Neural cell (in vitro differentiated cells): ENCODE measurements around the gene FRY. TPM values are rescaled to one million over a fixed set of nuclear protein-coding genes. Genes with fewer than 3 reads are reported as not detected.
A peak's percentile ranks its signal among the peaks of the same experiment; 100 is the strongest.

Experiments used
- H2AFZ ChIP-seq: fragments of 200-600, 300-800 bp; sonication (generic), shearing (Covaris generic); 2 replicates; pipeline ENCODE4 v1.6.0; 2014; ENCODE audit warnings: low read depth, mild to moderate bottlenecking, antibody characterized with exemption, low read length, moderate library complexity
- H3F3A ChIP-seq: fragments of 200-600 bp; shearing (Covaris generic); 2 replicates; pipeline ENCODE4 v1.6.1; 2016; ENCODE audit warnings: mild to moderate bottlenecking, moderate library complexity, mixed read lengths, antibody characterized with exemption, low read length; ENCODE audit not compliant: insufficient read depth, poor library complexity, severe bottlenecking
- H3K27ac ChIP-seq: fragments of 200-600, 300-800 bp; sonication (generic), shearing (Covaris generic); 2 replicates; pipeline ENCODE4 v1.5.1; 2014; ENCODE audit warnings: mild to moderate bottlenecking, low read length, moderate library complexity
- H3K27me3 ChIP-seq: fragments of 300-800, 200-600 bp; sonication (generic), shearing (Covaris generic); 2 replicates; pipeline ENCODE4 v1.6.0; 2014; ENCODE audit warnings: mild to moderate bottlenecking, low read depth, low read length, moderate library complexity; ENCODE audit not compliant: insufficient read depth
- H3K36me3 ChIP-seq: fragments of 300-800, 200-600 bp; sonication (generic), shearing (Covaris generic); 2 replicates; pipeline ENCODE4 v1.5.1; 2014; ENCODE audit warnings: mild to moderate bottlenecking, antibody characterized with exemption, low read length, moderate library complexity; ENCODE audit not compliant: insufficient read depth
- H3K4me2 ChIP-seq: fragments of 300-800, 200-600 bp; sonication (generic), shearing (Covaris generic); 2 replicates; pipeline ENCODE4 v1.6.0; 2014; ENCODE audit warnings: mild to moderate bottlenecking, low read length
- H3K4me3 ChIP-seq: fragments of 300-800, 200-600 bp; sonication (generic), shearing (Covaris generic); 2 replicates; pipeline ENCODE4 v1.5.1; 2014; ENCODE audit warnings: mild to moderate bottlenecking, low read length, moderate library complexity
- H3K79me2 ChIP-seq: fragments of 200-600 bp; shearing (Covaris generic); replicated peaks from 2 replicates; pipeline ENCODE4 v1.6.0; 2014; ENCODE audit warnings: mild to moderate bottlenecking, low read length, moderate library complexity; ENCODE audit not compliant: insufficient read depth
- H3K9ac ChIP-seq: fragments of 300-800, 200-600 bp; sonication (generic), shearing (Covaris generic); 2 replicates; pipeline ENCODE4 v1.6.1; 2016; ENCODE audit warnings: mild to moderate bottlenecking, low read length, mixed read lengths
- H3K9me2 ChIP-seq: fragments of 200-600 bp; shearing (Covaris generic); 2 replicates; pipeline ENCODE4 v1.6.1; 2016; ENCODE audit warnings: mild to moderate bottlenecking, low read length, mixed read lengths; ENCODE audit not compliant: insufficient read depth
- H3K9me3 ChIP-seq: fragments of 200-600, 300-800 bp; sonication (generic), shearing (Covaris generic); 2 replicates; pipeline ENCODE4 v1.6.1; 2016; ENCODE audit warnings: mild to moderate bottlenecking, mixed run types, low read length, moderate library complexity, mixed read lengths
- H4K20me1 ChIP-seq: fragments of 200-600 bp; shearing (Covaris generic); 2 replicates; pipeline ENCODE4 v1.6.1; 2016; ENCODE audit warnings: mild to moderate bottlenecking, mixed run types; ENCODE audit not compliant: insufficient read depth
- EP300 ChIP-seq: fragments of 450-650 bp; conservative IDR thresholded peaks from 2 replicates; pipeline ENCODE4 v1.6.1; 2014; ENCODE audit warnings: antibody characterized with exemption, mild to moderate bottlenecking, moderate library complexity; ENCODE audit not compliant: poor library complexity, severe bottlenecking
- EZH2 ChIP-seq: fragments of 200-600, 300-800 bp; shearing (Covaris generic), sonication (generic); IDR thresholded peaks from 2 replicates; pipeline ENCODE4 v1.6.1; 2014; ENCODE audit warnings: antibody characterized with exemption, low read length, borderline replicate concordance, mild to moderate bottlenecking; ENCODE audit not compliant: insufficient read depth, poor library complexity, severe bottlenecking
- MXI1 ChIP-seq: fragments of 450-650 bp; conservative IDR thresholded peaks from 2 replicates; pipeline ENCODE4 v1.6.1; 2014; ENCODE audit warnings: antibody characterized with exemption, mild to moderate bottlenecking; ENCODE audit not compliant: poor library complexity, severe bottlenecking
- POLR2AphosphoS5 ChIP-seq: IDR thresholded peaks from 2 replicates; pipeline ENCODE4 v1.6.1; 2012
- RAD21 ChIP-seq: fragments of 450-650 bp; conservative IDR thresholded peaks from 2 replicates; pipeline ENCODE4 v1.6.1; 2014; ENCODE audit warnings: antibody characterized with exemption, mild to moderate bottlenecking, moderate library complexity
- SMC3 ChIP-seq: fragments of 450-650 bp; conservative IDR thresholded peaks from 2 replicates; pipeline ENCODE4 v1.6.1; 2014; ENCODE audit warnings: antibody characterized with exemption, mild to moderate bottlenecking, moderate library complexity; ENCODE audit not compliant: poor library complexity
- TAF1 ChIP-seq: IDR thresholded peaks from 2 replicates; pipeline ENCODE4 v1.6.1; 2012; ENCODE audit warnings: low read depth
- polyA plus RNA-seq: library from polyadenylated mRNA; depleted of rRNA; stranded (reverse); fragments of >200 nt; gene quantifications from 2 replicates; pipeline ENCODE4 v1.2.3, GENCODE V29; 2014
- TF ChIP-seq, protein P1 (sequence below): IDR thresholded peaks from 2 replicates; pipeline ENCODE4 v1.6.1; 2012; ENCODE audit warnings: borderline replicate concordance
- TF ChIP-seq, protein P2 (sequence below): fragments of 450-650 bp; IDR thresholded peaks from 2 replicates; pipeline ENCODE4 v1.5.1; 2014; ENCODE audit warnings: antibody characterized with exemption, mild to moderate bottlenecking, moderate library complexity; ENCODE audit not compliant: poor library complexity, severe bottlenecking

The FRY gene
- polyA plus RNA-seq, 1 donor from 2014 or later: 49.3 TPM

DNA sequence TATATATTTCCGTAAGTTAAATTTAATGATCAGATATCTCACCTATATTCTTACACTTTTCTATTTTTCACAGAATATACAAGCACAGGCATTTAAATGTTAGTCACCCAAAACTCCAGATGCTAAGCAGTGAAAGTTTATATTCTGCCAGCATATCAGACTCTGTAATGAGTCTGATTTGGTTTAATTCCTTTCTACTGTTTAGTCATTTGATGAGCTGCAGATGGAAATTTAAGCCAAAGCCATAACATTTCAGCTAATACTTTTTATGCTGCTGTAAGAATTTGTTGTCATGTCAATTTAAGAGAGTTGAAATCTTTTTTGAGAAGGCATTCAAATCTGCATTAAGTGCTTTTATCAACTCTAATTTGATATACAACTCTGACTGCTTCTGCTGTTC is 8.0 kb downstream of the FRY start:
- no peaks in the 10 kb centered on the region for H3K9me2 ChIP-seq
- no peak overlapping the region for H3K27ac ChIP-seq
- no peaks in the 10 kb centered on the region for H3F3A ChIP-seq
- no peak overlapping the region for H3K4me2 ChIP-seq
- peaks cover 33% of the 10 kb centered on the region for H3K79me2 ChIP-seq
- no peak overlapping the region for H3K4me3 ChIP-seq
- H3K9me3 ChIP-seq: no peaks in the 10 kb centered on the region
- no peak overlapping the region for H3K9ac ChIP-seq
- no peaks in the 10 kb centered on the region for H4K20me1 ChIP-seq
- no peaks in the 10 kb centered on the region for H3K27me3 ChIP-seq
- TF ChIP-seq RAD21: no peak
- TF ChIP-seq, protein P1, sequence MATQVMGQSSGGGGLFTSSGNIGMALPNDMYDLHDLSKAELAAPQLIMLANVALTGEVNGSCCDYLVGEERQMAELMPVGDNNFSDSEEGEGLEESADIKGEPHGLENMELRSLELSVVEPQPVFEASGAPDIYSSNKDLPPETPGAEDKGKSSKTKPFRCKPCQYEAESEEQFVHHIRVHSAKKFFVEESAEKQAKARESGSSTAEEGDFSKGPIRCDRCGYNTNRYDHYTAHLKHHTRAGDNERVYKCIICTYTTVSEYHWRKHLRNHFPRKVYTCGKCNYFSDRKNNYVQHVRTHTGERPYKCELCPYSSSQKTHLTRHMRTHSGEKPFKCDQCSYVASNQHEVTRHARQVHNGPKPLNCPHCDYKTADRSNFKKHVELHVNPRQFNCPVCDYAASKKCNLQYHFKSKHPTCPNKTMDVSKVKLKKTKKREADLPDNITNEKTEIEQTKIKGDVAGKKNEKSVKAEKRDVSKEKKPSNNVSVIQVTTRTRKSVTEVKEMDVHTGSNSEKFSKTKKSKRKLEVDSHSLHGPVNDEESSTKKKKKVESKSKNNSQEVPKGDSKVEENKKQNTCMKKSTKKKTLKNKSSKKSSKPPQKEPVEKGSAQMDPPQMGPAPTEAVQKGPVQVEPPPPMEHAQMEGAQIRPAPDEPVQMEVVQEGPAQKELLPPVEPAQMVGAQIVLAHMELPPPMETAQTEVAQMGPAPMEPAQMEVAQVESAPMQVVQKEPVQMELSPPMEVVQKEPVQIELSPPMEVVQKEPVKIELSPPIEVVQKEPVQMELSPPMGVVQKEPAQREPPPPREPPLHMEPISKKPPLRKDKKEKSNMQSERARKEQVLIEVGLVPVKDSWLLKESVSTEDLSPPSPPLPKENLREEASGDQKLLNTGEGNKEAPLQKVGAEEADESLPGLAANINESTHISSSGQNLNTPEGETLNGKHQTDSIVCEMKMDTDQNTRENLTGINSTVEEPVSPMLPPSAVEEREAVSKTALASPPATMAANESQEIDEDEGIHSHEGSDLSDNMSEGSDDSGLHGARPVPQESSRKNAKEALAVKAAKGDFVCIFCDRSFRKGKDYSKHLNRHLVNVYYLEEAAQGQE: no peak
- TF ChIP-seq, protein P2, sequence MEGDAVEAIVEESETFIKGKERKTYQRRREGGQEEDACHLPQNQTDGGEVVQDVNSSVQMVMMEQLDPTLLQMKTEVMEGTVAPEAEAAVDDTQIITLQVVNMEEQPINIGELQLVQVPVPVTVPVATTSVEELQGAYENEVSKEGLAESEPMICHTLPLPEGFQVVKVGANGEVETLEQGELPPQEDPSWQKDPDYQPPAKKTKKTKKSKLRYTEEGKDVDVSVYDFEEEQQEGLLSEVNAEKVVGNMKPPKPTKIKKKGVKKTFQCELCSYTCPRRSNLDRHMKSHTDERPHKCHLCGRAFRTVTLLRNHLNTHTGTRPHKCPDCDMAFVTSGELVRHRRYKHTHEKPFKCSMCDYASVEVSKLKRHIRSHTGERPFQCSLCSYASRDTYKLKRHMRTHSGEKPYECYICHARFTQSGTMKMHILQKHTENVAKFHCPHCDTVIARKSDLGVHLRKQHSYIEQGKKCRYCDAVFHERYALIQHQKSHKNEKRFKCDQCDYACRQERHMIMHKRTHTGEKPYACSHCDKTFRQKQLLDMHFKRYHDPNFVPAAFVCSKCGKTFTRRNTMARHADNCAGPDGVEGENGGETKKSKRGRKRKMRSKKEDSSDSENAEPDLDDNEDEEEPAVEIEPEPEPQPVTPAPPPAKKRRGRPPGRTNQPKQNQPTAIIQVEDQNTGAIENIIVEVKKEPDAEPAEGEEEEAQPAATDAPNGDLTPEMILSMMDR: no peak
- TF ChIP-seq SMC3: no peak
- no peak for TF ChIP-seq TAF1
- TF ChIP-seq EZH2: no peak
- TF ChIP-seq MXI1: no peak
- no peak for TF ChIP-seq EP300
- no peak for TF ChIP-seq POLR2AphosphoS5
- no peak overlapping the region for H2AFZ ChIP-seq
- H3K36me3 ChIP-seq: peaks cover 5% of the 10 kb centered on the region

DNA sequence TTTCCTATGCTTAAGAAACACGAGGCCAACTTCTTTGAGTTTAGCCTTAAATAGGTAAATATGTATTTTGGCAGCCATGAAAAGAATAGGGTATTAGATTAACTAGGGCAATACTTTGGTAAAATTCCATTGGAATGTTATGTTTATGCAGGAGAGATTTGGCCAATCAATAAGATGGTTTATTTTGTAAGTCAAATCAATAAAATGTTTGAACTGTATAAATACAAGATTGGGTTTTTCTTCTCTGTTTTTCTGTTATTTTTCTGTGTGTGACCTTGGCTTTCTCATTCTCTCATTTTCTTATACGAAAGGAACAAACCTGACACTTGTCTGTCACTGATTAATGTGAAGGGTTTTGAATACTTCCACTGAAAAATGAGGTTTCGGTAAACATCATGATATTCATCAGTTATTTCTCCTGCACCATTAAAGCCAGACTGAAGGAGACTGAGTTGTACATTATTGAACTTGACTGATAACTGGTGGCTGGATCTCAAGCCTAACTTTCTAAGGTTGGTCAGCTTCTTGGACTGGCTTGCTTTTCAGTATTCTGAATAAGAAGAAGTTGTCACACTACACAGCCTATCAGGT is 8.6 kb downstream of the FRY start:
- Histone ChIP-seq H4K20me1 (no peaks in the 10 kb centered on the region), H3K27ac (peak overlapping the region; percentile 3), H3K9me2 (no peaks in the 10 kb centered on the region), H3F3A (no peaks in the 10 kb centered on the region), H3K79me2 (peaks cover 27% of the 10 kb centered on the region), H3K4me2 (no peak overlapping the region), H2AFZ (no peak overlapping the region), H3K9me3 (no peaks in the 10 kb centered on the region), H3K4me3 (no peak overlapping the region), H3K27me3 (no peaks in the 10 kb centered on the region), H3K9ac (no peak overlapping the region), H3K36me3 (peaks cover 6% of the 10 kb centered on the region)
- TF ChIP-seq EP300 (peak; percentile 66), POLR2AphosphoS5 (peak; percentile 12)
- TF ChIP-seq, protein P2: no peak
